HG03521 (cell line): Measurements from ENCODE around the gene PMAIP1.
"Not testable (repeated sequence)": the region's sequence is repeated elsewhere in the genome, so short reads cannot be mapped to it uniquely, and the experiment has no call there.

ENCODE experiments used
- ATAC-seq: cut with Tn5 transposase; IDR thresholded peaks from one replicate; pipeline ENCODE4 v1.9.1; 2021; ENCODE audit warnings: mild to moderate bottlenecking, moderate library complexity; ENCODE audit not compliant: unreplicated experiment

PMAIP1 gene

DNA sequence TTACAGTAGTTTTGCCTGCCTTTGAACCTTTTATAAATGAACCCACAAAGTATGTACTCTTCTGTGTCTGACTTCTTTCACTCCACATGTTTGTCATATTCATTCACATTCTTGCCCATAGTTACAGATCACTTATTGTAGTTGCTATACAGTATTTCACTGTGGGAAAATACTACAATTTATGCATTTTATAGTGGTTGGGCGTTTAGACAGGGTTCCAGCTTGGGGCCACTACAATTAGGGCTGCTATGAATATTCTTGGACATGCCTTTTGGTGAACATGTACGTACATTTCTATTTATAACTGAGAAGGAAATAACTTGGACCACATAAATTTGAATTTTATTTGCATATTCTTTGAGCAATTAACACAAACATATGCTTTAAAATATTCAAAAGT, 15.4 kb upstream of the PMAIP1 start:
- no peak for ATAC-seq

DNA sequence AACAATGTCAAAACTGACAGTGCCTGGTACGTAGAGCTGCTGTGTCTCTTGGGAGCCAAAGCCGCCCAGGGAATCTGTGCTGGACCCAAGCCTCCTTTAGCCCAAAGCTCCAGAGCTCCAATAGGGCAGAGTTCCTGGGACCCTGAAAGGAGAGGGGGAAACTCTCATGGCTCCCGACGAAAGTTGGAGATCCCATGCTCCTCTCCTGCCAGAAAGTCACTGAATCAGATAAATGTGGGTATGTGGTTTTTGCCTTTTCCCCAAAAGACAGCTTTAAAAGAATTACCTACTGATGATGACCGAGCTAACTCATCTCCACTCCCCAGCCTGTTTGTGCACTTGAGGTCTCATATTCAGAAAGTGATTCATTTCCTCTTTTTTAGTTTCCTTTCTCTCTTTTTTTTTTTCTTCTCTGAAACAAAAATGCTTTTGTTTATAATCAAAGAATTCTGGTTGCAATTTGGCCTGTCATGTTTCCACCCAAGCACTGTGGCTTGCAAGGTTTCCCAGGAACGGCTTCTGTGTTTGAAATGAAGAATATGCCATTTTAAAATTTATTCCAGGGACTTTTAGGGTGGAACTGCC, 14.1 kb upstream of the PMAIP1 start:
- ATAC-seq: peak; percentile 78

DNA sequence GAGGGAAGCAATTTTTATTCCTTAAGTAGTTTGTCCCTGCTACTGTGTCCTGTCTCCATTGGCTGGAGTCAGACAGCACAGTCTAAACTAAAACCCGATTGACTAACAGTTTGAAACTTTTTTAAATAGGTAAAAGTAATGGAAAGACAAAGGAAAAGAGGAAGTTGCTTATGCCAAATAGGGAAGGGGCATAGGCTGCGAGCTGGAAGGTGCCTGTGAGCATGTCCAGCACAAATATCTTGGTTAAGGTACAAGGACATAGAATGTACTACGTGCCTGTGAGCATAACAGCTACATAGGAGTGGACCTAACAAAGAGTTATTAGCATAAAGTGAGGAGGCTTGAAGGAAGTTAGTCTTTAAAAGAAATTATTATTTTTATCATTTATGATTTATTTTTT, 13.4 kb upstream of the PMAIP1 start:
- ATAC-seq: not testable (repeated sequence)

DNA sequence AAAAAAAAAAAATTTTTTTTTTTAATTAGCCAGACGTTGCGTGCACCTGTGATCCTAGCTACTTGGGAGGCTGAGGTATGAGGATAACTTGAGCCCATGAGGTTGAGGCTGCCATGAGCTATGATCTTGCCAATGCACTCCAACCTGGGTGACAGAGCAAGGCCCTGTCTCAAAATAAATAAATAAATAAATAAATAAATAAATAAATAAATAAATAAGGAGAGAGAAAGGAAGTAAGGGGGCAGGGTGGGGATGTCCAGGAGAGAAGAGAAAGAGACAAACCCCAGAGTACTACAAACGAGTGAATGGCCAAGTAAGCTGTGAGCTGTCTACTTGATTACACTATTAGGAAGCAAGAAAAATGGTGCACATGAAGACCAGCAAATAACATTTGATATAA, 7.7 kb upstream of the PMAIP1 start:
- no peak for ATAC-seq

DNA sequence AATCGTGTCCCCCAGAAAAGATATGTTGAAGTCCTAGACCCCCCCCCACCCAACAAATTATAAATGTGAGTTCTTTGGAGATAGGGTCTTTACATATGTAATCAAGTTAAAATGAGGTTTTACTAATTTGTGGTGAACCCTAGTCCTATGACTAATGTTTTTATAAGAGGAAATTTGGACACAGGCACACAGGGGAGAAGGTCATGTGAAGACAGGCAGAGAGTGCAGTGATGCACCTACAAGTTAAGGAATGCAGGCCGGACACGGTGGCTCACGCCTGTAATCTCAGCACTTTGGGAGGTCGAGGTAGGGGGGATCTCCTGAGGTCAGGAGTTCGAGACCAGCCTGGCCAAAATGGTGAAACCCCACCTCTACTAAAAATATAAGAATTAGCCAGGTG, 5.8 kb upstream of the PMAIP1 start:
- no peak for ATAC-seq

DNA sequence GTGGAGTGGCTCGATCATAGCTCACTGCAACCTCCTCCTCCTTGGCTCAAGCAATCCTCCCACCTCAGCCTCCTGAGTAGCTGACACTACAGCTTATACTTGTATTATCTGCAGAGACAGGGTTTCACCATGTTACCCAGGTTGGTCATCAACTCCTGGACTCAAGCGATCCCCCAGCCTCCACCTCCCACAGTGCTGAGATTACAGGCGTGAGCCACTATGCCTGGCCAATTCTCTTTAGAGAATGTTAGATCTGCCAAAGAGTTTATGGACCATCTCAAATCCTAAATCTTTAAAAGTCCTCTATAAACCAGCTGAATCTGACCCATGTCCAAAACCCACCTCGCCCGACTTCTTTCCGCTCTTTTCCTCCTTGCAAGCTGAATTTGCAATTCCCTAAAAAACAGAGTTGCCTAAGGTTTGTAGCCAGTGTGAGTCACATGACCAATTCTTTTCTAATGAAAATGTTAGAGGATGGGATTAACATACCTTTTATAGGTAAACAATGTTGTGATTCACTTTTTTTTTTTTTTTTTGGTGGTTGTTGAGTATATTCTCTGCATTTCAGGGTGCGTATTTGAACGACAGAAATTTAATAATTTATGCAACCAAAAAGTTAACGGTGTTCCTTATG, 2.4 kb upstream of the PMAIP1 start:
- no peak for ATAC-seq

DNA sequence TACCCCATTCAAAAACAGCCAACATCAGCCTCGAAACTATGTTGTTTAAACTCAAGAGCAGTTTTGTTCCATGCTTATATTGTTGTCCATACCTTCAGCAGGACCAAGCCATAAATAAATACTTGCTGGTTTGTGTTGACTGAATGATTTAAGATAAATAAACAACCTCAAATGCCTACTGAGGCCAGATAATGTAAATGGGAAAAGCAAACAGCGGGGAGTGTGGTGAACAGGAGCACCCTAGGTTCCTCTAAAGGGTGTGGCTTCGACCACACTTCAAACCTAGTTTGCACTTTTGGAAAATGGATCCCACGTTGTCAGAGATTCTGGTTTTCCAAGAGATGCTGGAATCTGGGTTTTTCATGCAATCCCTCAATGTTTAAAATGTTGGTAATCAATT, 1.7 kb upstream of the PMAIP1 start:
- no peak for ATAC-seq

DNA sequence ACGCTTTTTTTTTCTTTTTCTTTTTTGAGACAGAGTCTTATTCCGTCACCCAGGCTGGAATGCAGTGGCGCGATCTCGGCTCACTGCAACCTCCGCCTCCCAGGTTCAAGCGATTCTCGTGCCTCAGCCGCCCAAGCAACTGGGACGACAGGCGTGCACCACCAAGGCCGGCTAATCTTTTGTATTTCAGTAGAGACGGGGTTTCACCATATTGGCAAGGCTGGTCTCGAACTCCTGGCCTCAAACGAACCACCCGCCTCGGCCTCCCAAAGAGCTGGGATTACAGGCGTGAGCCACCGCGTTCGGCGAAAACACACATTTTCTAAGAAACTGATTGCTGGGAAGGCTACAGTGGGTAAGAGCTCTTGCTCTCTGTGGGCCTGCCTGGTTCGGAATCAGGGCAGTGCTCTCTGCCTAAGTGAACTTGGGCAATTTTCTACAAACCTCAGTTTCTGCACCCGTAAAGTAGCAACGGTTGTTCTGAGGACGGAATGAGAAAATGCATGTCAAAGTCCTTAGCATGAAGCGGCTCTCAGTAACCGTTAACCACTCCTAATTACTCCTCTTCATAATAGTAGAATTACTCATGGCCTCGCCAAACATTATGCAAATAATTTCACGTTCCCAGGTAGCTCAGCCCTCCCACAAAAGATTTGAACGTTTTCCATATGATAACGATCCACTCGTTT, 1.0 kb upstream of the PMAIP1 start:
- ATAC-seq: no peak

DNA sequence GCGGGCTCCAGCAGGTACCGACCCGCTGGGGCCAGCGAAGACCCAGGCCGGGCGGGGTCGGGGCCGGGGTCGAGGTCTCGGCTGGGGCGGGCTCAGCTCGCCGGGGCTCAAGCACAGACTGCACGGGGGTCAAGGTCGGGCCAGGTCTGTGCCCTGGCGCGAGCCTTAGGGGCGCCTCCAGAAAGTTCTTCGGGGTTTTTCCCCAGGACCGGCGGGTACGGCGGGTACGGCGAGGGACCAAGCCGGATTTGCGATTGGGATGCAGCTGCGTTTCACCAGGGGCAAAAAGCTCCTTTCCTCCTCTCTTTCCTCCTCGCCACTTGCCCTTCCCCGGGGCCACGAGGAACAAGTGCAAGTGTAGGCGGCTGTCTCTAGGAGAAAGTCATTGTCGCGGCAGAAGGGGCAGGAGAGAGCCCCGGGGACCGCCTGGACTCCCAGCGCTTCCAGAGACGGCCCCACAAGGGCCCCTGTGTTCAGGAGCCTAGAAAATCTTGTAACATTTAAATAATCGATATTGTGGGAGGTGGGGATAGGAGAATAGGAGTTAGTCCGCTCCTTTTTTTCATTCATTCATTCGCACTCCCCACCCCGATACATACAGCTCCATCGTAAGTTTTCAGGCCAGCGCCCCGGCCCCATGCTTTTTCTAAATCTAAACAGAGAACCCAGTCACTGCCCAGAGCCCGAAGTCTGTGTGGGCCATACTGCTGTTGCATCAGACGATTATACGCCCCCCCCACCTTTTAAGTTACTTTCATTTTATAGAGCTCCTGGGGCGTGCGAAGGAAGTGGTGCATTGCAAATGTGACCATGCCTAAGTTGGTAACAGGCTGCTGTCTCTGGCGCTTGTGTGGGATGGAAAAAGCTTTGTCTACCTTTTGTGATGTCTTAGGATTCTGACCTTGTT, 679 bp downstream of the PMAIP1 start:
- ATAC-seq: peak; percentile 32

DNA sequence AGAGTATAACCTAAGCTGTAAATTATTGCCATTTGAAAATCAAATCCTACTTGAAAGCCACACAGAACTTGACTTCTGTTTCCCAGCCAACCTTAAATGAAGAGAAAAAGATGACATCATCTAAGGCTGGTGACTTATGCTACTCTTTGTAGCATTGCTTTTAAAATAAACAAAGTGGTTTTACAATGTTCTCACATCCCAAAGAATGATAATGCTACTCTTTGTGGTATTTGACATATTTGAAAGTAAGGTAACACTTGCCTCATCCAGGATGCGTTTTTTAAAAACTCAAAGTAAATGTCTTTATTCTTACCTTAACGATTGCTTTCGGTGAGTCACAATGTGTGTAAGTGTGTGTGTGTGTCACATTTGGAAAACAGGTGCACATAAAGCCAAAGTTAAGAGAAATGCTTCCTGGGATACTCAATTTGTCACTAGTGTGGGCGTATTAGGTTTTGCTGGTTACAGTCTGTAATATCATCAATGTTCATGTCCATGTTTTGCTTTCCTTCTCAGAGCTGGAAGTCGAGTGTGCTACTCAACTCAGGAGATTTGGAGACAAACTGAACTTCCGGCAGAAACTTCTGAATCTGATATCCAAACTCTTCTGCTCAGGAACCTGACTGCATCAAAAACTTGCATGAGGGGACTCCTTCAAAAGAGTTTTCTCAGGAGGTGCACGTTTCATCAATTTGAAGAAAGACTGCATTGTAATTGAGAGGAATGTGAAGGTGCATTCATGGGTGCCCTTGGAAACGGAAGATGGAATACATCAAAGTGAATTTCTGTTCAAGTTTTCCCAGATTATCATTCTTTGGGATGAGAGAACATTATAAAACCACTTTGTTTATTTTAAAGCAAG, 2.6 kb downstream of the PMAIP1 start:
- ATAC-seq: no peak

DNA sequence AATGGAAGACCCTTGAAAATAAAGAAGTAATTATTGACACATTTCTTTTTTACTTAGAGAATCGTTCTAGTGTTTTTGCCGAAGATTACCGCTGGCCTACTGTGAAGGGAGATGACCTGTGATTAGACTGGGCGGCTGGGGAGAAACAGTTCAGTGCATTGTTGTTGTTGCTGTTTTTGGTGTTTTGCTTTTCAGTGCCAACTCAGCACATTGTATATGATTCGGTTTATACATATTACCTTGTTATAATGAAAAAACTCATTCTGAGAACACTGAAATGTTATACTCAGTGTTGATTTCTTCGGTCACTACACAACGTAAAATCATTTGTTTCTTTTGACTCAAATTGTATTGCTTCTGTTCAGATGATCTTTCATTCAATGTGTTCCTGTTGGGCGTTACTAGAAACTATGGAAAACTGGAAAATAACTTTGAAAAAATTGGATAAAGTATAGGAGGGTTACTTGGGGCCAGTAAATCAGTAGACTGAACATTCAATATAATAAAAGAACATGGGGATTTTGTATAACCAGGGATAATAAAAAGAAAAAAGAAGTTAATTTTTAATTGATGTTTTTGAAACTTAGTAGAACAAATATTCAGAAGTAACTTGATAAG, 3.3 kb downstream of the PMAIP1 start:
- ATAC-seq: no peak

DNA sequence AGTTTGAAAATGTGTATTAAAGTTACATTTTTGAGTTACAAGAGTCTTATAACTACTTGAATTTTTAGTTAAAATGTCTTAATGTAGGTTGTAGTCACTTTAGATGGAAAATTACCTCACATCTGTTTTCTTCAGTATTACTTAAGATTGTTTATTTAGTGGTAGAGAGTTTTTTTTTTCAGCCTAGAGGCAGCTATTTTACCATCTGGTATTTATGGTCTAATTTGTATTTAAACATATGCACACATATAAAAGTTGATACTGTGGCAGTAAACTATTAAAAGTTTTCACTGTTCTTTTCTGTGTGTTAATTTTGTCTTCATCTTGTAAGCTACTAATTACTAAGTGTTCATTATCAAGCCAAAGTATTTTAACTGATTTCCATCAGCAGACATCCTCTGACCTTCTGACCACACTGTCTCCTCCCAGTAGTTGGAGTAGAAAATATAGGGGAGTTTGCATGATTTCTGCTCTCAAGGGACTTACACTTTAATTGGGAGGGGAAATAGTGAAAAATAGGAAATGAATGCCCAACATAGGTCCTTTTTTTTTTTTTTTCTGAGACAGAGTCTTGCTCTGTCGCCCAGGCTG, 4.3 kb downstream of the PMAIP1 start:
- ATAC-seq: no peak

DNA sequence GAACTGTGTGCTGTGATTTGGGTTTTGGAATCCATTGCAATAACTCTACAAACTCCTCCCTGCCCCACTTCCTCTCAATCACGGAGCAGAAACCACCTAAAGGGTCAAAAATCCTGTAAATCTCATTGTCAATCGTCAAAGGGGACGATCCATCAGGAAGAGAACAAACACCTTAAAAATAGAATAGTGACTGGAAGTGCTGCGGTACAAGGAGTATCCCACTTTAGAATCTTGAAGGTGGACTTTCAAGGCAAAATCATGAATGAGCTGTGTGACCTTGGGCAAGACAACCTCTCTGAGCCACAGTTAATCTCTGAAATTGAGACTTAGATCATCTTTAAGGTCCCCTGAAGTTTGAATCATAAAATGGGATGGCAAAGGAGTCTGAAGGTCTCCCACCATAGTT, 5.9 kb downstream of the PMAIP1 start:
- no peak for ATAC-seq

DNA sequence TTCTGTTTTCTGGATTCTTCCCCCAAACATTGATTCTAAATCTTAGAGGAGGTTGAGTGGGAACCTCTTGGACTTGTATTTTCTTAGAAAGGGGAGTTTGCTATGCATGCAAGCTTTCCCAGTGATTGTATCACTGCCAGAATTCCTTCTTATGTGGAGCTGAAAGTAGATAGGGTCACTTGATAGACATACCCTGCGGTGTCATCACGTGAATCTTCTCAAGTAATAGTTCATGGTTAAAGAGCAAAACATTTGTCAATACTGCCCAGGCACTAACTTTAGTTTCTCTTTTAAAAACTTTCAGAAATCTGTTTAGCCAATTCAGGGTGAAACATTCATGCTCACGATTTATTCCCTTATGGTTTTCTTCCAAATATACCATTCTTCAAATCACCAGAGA, 6.4 kb downstream of the PMAIP1 start:
- ATAC-seq: no peak

DNA sequence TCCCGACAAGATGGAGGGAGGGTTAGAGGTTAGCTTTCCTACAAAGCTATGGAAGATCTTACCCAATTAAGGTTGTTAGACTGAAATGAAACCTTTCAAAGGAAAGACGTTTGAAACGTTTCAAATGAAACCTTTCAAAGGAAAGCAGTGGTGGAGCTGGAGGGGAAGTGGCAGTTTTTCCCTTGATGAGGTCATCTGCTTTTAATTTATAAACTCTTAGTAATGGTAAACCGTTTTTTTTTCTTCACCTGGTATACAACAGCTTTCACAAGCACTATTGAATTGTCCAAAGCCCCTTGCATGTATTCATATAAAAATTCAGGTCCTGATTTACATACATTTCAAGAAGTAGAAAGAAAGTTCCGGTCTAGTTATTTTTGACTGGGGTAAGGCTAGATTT, 7.4 kb downstream of the PMAIP1 start:
- ATAC-seq: no peak

DNA sequence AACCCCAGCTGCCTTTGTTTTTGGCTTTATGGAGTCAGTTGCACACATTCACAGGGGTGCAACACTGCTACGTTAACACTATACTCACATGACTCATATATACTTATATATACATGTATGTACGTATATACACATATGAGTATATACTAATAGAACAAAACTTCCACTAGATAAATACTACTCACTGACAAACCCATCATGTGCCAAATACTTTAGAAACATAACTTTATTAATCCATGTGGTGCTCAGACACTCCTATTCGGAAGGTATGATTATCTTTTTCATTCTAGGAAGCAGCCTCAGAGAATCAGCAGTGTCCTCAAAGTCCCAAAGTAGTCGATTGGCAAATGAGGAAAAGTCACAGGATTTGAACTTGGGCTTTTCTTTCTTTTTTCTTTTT, 7.9 kb downstream of the PMAIP1 start:
- ATAC-seq: no peak

DNA sequence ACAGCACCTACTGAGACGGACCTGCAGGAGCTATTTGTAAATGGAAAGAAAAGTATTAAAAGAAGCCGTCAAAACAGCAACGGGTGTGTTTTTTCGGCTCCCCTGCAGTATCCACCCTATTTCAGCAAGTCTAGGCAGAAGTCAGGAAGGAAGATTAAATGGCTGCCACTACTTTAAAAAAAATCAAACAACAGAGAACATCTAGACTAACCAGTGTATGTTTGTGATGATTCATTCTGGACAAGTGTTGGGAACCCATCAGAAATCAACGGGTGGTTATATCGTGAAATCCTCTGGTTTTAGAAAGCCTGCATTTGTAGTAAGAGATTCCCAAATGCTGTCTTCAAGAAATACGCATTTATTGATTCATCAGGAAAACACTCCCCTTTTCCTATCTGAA, 9.0 kb downstream of the PMAIP1 start:
- no peak for ATAC-seq

DNA sequence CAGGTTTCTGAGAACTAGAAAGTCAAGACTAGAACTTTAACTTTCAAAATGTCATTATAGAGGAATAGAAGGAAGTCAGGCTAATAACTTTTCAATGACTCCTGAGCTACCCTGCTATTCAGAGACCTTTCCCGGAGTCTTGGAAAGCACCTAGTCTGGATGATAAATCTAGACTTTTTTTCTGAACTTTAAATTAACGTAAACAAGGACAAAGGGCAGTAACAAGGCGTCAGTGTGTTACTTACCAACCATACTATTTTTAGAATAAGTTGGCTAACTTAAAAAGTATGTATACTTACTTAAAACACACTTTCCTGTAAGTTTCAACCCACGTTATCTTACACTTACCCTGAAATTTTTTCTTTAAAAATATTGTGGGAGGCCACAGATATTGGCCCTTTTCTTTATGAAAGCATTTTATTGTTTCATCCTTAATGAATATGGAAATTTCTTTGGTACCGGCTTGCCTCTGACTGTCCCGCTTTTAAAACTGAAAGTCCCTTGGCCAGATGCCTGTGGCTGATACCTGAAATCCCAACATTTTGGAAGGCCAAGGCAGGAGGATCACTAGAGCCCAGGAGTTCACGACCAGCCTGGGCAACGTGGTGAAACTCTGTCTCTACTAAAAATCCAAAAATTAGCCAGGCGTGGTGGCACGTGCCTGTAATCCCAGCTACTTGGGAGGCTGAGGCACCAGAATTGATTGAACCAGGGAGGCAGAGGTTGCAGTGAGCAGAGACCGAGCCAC, 9.7 kb downstream of the PMAIP1 start:
- ATAC-seq: no peak

DNA sequence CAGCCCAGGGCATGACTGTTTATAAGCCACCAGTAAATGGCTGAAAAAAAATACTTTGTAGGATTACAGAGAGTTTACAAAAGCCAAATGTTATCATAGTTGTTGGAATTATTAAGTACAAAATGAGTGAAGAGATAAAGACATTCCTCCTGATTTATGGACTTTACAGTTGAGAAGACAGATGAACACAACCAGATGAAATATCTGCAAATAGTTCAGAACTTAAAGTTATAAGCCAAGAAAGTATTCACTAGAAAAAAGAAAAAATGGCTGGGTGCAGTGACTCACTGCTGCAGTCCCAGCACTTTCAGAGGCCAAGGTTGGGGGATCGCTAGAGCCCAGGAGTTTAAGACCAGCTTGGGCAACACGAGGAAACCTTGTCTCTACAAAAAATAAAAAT, 11.2 kb downstream of the PMAIP1 start:
- ATAC-seq: no peak
